ENCODE measurements around the gene ADGRL3. TPM values are rescaled to one million over a fixed set of nuclear protein-coding genes. Genes with fewer than 3 reads are reported as not detected.

Gene ADGRL3
- total RNA-seq, 1 donor, result under 0.01 TPM

GRCh38 chr4:61911313-61911756, 711.2 kb downstream of the ADGRL3 start:
- no peak overlapping the region for H3K4me3 ChIP-seq (ENCODE audit: low read depth, low read length)
- TF ChIP-seq CTCF (IDR thresholded peaks at IDR 0.05; ENCODE audit: insufficient read depth, low read length), result no peak
- DNase-seq (ENCODE audit: low read depth), result no peak

GRCh38 chr4:61913619-61914018, 713.5 kb downstream of the ADGRL3 start:
- no peak for TF ChIP-seq CTCF (IDR thresholded peaks at IDR 0.05; ENCODE audit: insufficient read depth, low read length)
- H3K4me3 ChIP-seq (ENCODE audit: low read depth, low read length), result no peak overlapping the region
- no peak for DNase-seq (ENCODE audit: low read depth)

GRCh38 chr4:61915501-61915900, 715.4 kb downstream of the ADGRL3 start:
- no peak for DNase-seq (ENCODE audit: low read depth)
- no peak for TF ChIP-seq CTCF (IDR thresholded peaks at IDR 0.05; ENCODE audit: insufficient read depth, low read length)
- H3K4me3 ChIP-seq (ENCODE audit: low read depth, low read length), result no peak overlapping the region

GRCh38 chr4:61918507-61918906, 718.4 kb downstream of the ADGRL3 start:
- H3K4me3 ChIP-seq (ENCODE audit: low read depth, low read length), result no peak overlapping the region
- no peak for DNase-seq (ENCODE audit: low read depth)
- TF ChIP-seq CTCF (IDR thresholded peaks at IDR 0.05; ENCODE audit: insufficient read depth, low read length), result no peak

GRCh38 chr4:61918987-61919386, 718.9 kb downstream of the ADGRL3 start:
- no peak for TF ChIP-seq CTCF (IDR thresholded peaks at IDR 0.05; ENCODE audit: insufficient read depth, low read length)
- H3K4me3 ChIP-seq (ENCODE audit: low read depth, low read length), result no peak overlapping the region
- no peak for DNase-seq (ENCODE audit: low read depth)

GRCh38 chr4:61919561-61919960, 719.4 kb downstream of the ADGRL3 start:
- H3K4me3 ChIP-seq (ENCODE audit: low read depth, low read length), result no peak overlapping the region
- no peak for TF ChIP-seq CTCF (IDR thresholded peaks at IDR 0.05; ENCODE audit: insufficient read depth, low read length)
- DNase-seq (ENCODE audit: low read depth), result no peak

GRCh38 chr4:61921920-61922319, 721.8 kb downstream of the ADGRL3 start:
- DNase-seq (ENCODE audit: low read depth), result no peak
- H3K4me3 ChIP-seq (ENCODE audit: low read depth, low read length), result no peak overlapping the region
- no peak for TF ChIP-seq CTCF (IDR thresholded peaks at IDR 0.05; ENCODE audit: insufficient read depth, low read length)
